Measurements from ENCODE around the gene MR1. TPM values are rescaled to one million over a fixed set of nuclear protein-coding genes. Genes with fewer than 3 reads are reported as not detected.
A peak's percentile ranks its signal among the peaks of the same experiment; 100 is the strongest.

The MR1 gene
- total RNA-seq, 1 donor from 2014 or later = 4.2 TPM

GRCh38 chr1:181101581-181102226 is 67.9 kb downstream of the MR1 start:
- Mint-ChIP-seq H3K4me3 (peak overlapping the region; percentile 5), H3K4me1 (peaks cover 86% of the 10 kb centered on the region), H3K27ac (peak overlapping the region; percentile 78), H3K9me3 (no peaks in the 10 kb centered on the region), H3K27me3 (ENCODE audit: low read depth) (no peaks in the 10 kb centered on the region), H3K36me3 (no peaks in the 10 kb centered on the region)
- no peak for TF ChIP-seq CTCF (IDR thresholded peaks at IDR 0.05; ENCODE audit: unreplicated experiment)
- no peak for DNase-seq (ENCODE audit: low spot score in 2 of 2, unreplicated experiment in 2 of 2)

GRCh38 chr1:181102841-181103240 is 69.1 kb downstream of the MR1 start:
- H3K27ac Mint-ChIP-seq = peak overlapping the region; percentile 96
- no peaks in the 10 kb centered on the region for H3K36me3 Mint-ChIP-seq
- H3K27me3 Mint-ChIP-seq (ENCODE audit: low read depth) = no peaks in the 10 kb centered on the region
- no peak for TF ChIP-seq CTCF (IDR thresholded peaks at IDR 0.05; ENCODE audit: unreplicated experiment)
- peaks cover 83% of the 10 kb centered on the region for H3K4me1 Mint-ChIP-seq
- no peak overlapping the region for H3K4me3 Mint-ChIP-seq
- no peaks in the 10 kb centered on the region for H3K9me3 Mint-ChIP-seq
- no peak for DNase-seq (ENCODE audit: low spot score in 2 of 2, unreplicated experiment in 2 of 2)

DNA sequence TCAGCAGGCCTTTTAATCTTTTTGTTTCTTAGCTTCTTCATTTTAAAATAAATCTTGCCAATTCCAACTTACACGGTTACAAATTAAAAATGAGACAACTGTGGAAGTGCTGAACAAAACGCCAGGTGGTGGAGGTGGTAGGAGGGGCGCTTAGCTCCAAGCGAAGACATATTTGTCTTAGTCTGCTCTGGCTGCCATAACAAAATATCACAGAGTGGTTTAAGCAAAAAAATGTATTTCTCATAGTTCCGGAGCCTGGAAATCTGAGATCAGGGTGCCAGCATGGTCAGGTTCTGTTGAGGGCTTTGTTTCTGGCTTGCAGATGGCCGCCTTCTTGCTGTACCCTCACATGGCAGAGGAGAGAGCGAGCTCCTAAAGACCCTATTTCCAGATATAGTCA is 69.6 kb downstream of the MR1 start:
- TF ChIP-seq CTCF (IDR thresholded peaks at IDR 0.05; ENCODE audit: unreplicated experiment) = no peak
- H3K4me3 Mint-ChIP-seq = peak overlapping the region; percentile 52
- no peaks in the 10 kb centered on the region for H3K9me3 Mint-ChIP-seq
- H3K27me3 Mint-ChIP-seq (ENCODE audit: low read depth) = no peaks in the 10 kb centered on the region
- DNase-seq (ENCODE audit: low spot score in 2 of 2, unreplicated experiment in 2 of 2) = no peak
- no peaks in the 10 kb centered on the region for H3K36me3 Mint-ChIP-seq
- peaks cover 82% of the 10 kb centered on the region for H3K4me1 Mint-ChIP-seq
- H3K27ac Mint-ChIP-seq = peak overlapping the region; percentile 96

- Mint-ChIP-seq H3K4me1 (peaks cover 78% of the 10 kb centered on the region), H3K36me3 (no peaks in the 10 kb centered on the region), H3K27me3 (ENCODE audit: low read depth) (no peaks in the 10 kb centered on the region), H3K9me3 (no peaks in the 10 kb centered on the region), H3K4me3 (peak overlapping the region; percentile 87), H3K27ac (peak overlapping the region; percentile 96)
- no peak for TF ChIP-seq CTCF (IDR thresholded peaks at IDR 0.05; ENCODE audit: unreplicated experiment)
- no peak for DNase-seq (ENCODE audit: low spot score in 2 of 2, unreplicated experiment in 2 of 2)
Observed at GRCh38 chr1:181104042-181104789, 70.4 kb downstream of the MR1 start.

- TF ChIP-seq CTCF (IDR thresholded peaks at IDR 0.05; ENCODE audit: unreplicated experiment) = no peak
- H3K9me3 Mint-ChIP-seq = no peaks in the 10 kb centered on the region
- DNase-seq (ENCODE audit: low spot score in 2 of 2, unreplicated experiment in 2 of 2) = peak; percentile 34 to 72
- no peaks in the 10 kb centered on the region for H3K36me3 Mint-ChIP-seq
- H3K4me3 Mint-ChIP-seq = peak overlapping the region; percentile 87
- peaks cover 72% of the 10 kb centered on the region for H3K4me1 Mint-ChIP-seq
- no peaks in the 10 kb centered on the region for H3K27me3 Mint-ChIP-seq (ENCODE audit: low read depth)
- H3K27ac Mint-ChIP-seq = peak overlapping the region; percentile 96
Observed at GRCh38 chr1:181104790-181105133, 71.0 kb downstream of the MR1 start.
